Natural killer cell (primary cell): ENCODE results near the gene STAT5B. TPM values are rescaled to one million over a fixed set of nuclear protein-coding genes. Genes with fewer than 3 reads are reported as not detected.

ENCODE experiments used
- ATAC-seq, 3 donors: fragments of 150-1000 bp in 2 of 3; fragments of 200-7000 bp in 1 of 3; cut with Tn5 transposase; 1 replicate in 1 of 3; 2 replicates in 2 of 3; pipeline ENCODE4 v1.10.0; 2021; ENCODE audit warnings: mild to moderate bottlenecking in 2 of 3, moderate library complexity in 2 of 3
- DNase-seq, 2 donors: peaks; one replicate each; pipeline versions ENCODE4 v3.0.0 to v3.0.0-alpha.2; 2013 to 2021; ENCODE audit warnings: mixed read lengths in 1 of 2
- H3K27ac ChIP-seq: one replicate; pipeline ENCODE4 v1.5.1; 2013; ENCODE audit warnings: mild to moderate bottlenecking, low read length
- H3K27me3 ChIP-seq: one replicate; pipeline ENCODE4 v1.6.1; 2013; ENCODE audit warnings: low read length; ENCODE audit not compliant: control insufficient read depth, insufficient read depth
- H3K36me3 ChIP-seq: one replicate; pipeline ENCODE4 v1.6.1; 2013; ENCODE audit warnings: low read length; ENCODE audit not compliant: control insufficient read depth, insufficient read depth
- H3K4me1 ChIP-seq: one replicate; pipeline ENCODE4 v1.6.1; 2013; ENCODE audit warnings: low read length; ENCODE audit not compliant: control insufficient read depth, insufficient read depth
- H3K4me3 ChIP-seq: one replicate; pipeline ENCODE4 v1.5.1; 2013; ENCODE audit warnings: low read length
- H3K9me3 ChIP-seq: one replicate; pipeline ENCODE4 v1.6.1; 2013; ENCODE audit warnings: low read length; ENCODE audit not compliant: control insufficient read depth, insufficient read depth
- H3K27ac Mint-ChIP-seq, 2 donors: one replicate each; pipeline ENCODE4 v1.8.0; 2022; ENCODE audit warnings: mild to moderate bottlenecking in 2 of 2, mixed read lengths in 2 of 2, moderate library complexity in 1 of 2
- H3K27me3 Mint-ChIP-seq, 2 donors: one replicate each; pipeline ENCODE4 v1.8.0; 2022; ENCODE audit warnings: low read depth in 2 of 2, mixed read lengths in 2 of 2
- H3K36me3 Mint-ChIP-seq: one replicate; pipeline ENCODE4 v1.8.0; 2022; ENCODE audit warnings: mixed read lengths
- H3K4me1 Mint-ChIP-seq, 2 donors: one replicate each; pipeline ENCODE4 v1.8.0; 2022; ENCODE audit warnings: mixed read lengths in 2 of 2
- H3K4me3 Mint-ChIP-seq: one replicate; pipeline ENCODE4 v1.8.0; 2022; ENCODE audit warnings: mild to moderate bottlenecking, moderate library complexity, mixed read lengths
- H3K9me3 Mint-ChIP-seq, 2 donors: one replicate each; pipeline ENCODE4 v1.8.0; 2022; ENCODE audit warnings: mixed read lengths in 2 of 2
- WGBS: methylation state at CpG from one replicate; pipeline ENCODE4 v1.1.7; 2013; ENCODE audit warnings: missing lambda C conversion rate; ENCODE audit not compliant: insufficient coverage; 5-methylcytosine and 5-hydroxymethylcytosine counted together
- intact Hi-C: fragments of 100-400 bp; cut with micrococcal nuclease; formaldehyde crosslinking; loops from one replicate; pipeline ENCODE4 v1.14.2; 2022
- total RNA-seq, 4 donors: library from RNA; stranded (reverse); fragments of 120-200 nt in 1 of 4; gene quantifications; one replicate each; pipeline versions ENCODE4 v1.2.3 to v1.2.4, GENCODE V29; 2013 to 2022
- TF ChIP-seq, protein P1 (sequence below): fragments of 200-600 bp; IDR thresholded peaks from one replicate; pipeline ENCODE4 v1.8.0; 2022; ENCODE audit warnings: antibody characterized with exemption

The STAT5B gene
- total RNA-seq, 3 donors from 2014 or later (not counting 1 experiment from before 2014, with no cell fraction given) = 79.9 to 112 (median 103) TPM

DNA sequence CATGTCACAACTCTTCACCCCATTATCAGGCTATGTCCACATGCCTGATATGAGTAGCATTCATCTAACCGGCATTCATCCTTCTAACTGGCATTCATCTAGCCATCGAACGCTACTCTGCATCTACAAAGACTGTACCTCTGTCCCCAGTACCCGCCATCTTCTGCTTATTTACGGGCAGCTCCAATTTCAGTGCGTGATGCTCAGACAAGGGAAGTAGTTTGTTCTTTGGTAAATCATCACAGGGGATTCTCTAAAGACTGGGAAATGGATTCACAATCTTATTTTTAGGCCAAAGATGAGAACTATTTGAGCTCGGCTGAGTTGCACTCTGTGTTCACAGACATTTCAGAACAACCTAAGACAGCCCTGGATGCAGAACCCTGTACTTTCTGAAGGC, 39.4 kb downstream of the STAT5B start:
- no peak overlapping the region for H3K27ac ChIP-seq
- H3K27me3 Mint-ChIP-seq = no peaks in the 10 kb centered on the region
- DNase-seq = no peak
- no peaks in the 10 kb centered on the region for H3K9me3 Mint-ChIP-seq
- TF ChIP-seq, protein P1, sequence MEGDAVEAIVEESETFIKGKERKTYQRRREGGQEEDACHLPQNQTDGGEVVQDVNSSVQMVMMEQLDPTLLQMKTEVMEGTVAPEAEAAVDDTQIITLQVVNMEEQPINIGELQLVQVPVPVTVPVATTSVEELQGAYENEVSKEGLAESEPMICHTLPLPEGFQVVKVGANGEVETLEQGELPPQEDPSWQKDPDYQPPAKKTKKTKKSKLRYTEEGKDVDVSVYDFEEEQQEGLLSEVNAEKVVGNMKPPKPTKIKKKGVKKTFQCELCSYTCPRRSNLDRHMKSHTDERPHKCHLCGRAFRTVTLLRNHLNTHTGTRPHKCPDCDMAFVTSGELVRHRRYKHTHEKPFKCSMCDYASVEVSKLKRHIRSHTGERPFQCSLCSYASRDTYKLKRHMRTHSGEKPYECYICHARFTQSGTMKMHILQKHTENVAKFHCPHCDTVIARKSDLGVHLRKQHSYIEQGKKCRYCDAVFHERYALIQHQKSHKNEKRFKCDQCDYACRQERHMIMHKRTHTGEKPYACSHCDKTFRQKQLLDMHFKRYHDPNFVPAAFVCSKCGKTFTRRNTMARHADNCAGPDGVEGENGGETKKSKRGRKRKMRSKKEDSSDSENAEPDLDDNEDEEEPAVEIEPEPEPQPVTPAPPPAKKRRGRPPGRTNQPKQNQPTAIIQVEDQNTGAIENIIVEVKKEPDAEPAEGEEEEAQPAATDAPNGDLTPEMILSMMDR = no peak
- H3K36me3 ChIP-seq = no peaks in the 10 kb centered on the region
- H3K4me3 ChIP-seq = no peak overlapping the region
- no peaks in the 10 kb centered on the region for H3K27me3 ChIP-seq
- WGBS = 95% methylated on average over 7 of the region's 7 CpGs
- no peak overlapping the region for H3K4me3 Mint-ChIP-seq
- ATAC-seq = no peak
- no peaks in the 10 kb centered on the region for H3K4me1 ChIP-seq
- no peak overlapping the region for H3K27ac Mint-ChIP-seq
- intact Hi-C loops = no loop called here
- H3K36me3 Mint-ChIP-seq = no peaks in the 10 kb centered on the region
- H3K9me3 ChIP-seq = no peaks in the 10 kb centered on the region
- H3K4me1 Mint-ChIP-seq = peaks cover 17 to 20% of the 10 kb centered on the region in 2 donors

GRCh38 chr17:42233994-42234393, 42.2 kb downstream of the STAT5B start:
- intact Hi-C loops = no loop called here

DNA sequence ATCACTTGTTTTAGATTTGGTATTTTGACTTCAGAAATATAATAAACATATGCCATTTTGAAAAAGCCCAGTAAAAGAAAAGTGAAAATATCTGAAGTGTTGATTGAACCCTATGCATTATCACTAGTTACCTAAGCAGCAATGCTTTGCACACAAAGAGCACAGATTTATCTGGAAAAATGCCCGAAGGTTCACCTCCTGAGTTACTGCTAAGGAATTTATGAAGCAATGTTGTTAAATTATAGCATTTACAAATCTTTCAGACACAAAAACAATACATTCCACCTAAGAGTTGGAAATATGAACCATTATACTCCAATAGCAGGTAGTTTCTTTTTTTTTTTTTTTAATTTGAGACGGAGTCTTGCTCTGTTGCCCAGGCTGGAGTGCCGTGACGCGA, 43.0 kb downstream of the STAT5B start:
- Mint-ChIP-seq H3K9me3 (no peaks in the 10 kb centered on the region), H3K4me3 (no peak overlapping the region), H3K27me3 (no peaks in the 10 kb centered on the region), H3K4me1 (peaks cover 9 to 15% of the 10 kb centered on the region in 2 donors), H3K27ac (peak overlapping the region in 1 of 2 donors; percentile 45), H3K36me3 (no peaks in the 10 kb centered on the region)
- Histone ChIP-seq H3K4me1 (no peaks in the 10 kb centered on the region), H3K9me3 (no peaks in the 10 kb centered on the region), H3K4me3 (no peak overlapping the region), H3K27ac (no peak overlapping the region), H3K27me3 (no peaks in the 10 kb centered on the region), H3K36me3 (peaks cover under 1% of the 10 kb centered on the region)
- 100% methylated on average over 4 of the region's 5 CpGs for WGBS
- ATAC-seq = no peak
- intact Hi-C loops = no loop called here
- TF ChIP-seq, protein P1 = no peak
- no peak for DNase-seq

More at GRCh38 chr17:42233994-42234393, 42.2 kb downstream of the STAT5B start:
- H3K4me1 ChIP-seq = no peaks in the 10 kb centered on the region
- WGBS = 77% methylated on average over 2 of the region's 2 CpGs
- Mint-ChIP-seq H3K27ac (peak overlapping the region in 1 of 2 donors; percentile 45), H3K27me3 (no peaks in the 10 kb centered on the region), H3K4me1 (peaks cover 9 to 11% of the 10 kb centered on the region in 2 donors), H3K36me3 (no peaks in the 10 kb centered on the region), H3K9me3 (no peaks in the 10 kb centered on the region), H3K4me3 (no peak overlapping the region)
- H3K27ac ChIP-seq = no peak overlapping the region
- H3K27me3 ChIP-seq = no peaks in the 10 kb centered on the region
- TF ChIP-seq, protein P1 = no peak
- no peaks in the 10 kb centered on the region for H3K36me3 ChIP-seq
- DNase-seq (no peak), ATAC-seq (no peak)
- H3K9me3 ChIP-seq = no peaks in the 10 kb centered on the region
- no peak overlapping the region for H3K4me3 ChIP-seq

DNA sequence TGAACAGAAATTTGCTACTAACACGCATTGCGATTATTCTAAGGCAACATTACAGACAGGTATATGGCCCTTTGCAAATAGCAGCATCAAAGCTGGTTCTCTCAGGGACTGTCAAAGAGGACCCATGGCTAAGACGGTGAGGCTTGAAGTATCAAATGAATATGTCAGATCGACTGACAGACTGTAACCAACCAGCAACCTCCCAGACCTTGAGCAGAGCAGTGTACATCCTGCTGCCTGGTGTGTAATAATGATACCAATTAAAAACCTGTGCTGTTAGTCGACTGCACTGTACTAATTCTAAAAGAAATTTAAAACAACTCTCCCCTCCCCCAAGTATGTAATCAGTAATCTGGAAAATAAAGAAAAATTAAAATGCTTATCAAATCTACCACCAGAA, 46.0 kb downstream of the STAT5B start:
- H3K27ac Mint-ChIP-seq = no peak overlapping the region
- H3K4me3 Mint-ChIP-seq = no peak overlapping the region
- intact Hi-C loops = no loop called here
- no peaks in the 10 kb centered on the region for H3K9me3 Mint-ChIP-seq
- peaks cover 3% of the 10 kb centered on the region for H3K36me3 ChIP-seq
- no peaks in the 10 kb centered on the region for H3K27me3 Mint-ChIP-seq
- H3K4me1 ChIP-seq = no peaks in the 10 kb centered on the region
- DNase-seq (no peak), ATAC-seq (no peak)
- WGBS = 80% methylated on average over 4 of the region's 5 CpGs
- H3K4me1 Mint-ChIP-seq = peaks cover 3 to 5% of the 10 kb centered on the region in 2 donors
- H3K9me3 ChIP-seq = no peaks in the 10 kb centered on the region
- H3K4me3 ChIP-seq = no peak overlapping the region
- H3K36me3 Mint-ChIP-seq = no peaks in the 10 kb centered on the region
- TF ChIP-seq, protein P1 = no peak
- no peak overlapping the region for H3K27ac ChIP-seq
- no peaks in the 10 kb centered on the region for H3K27me3 ChIP-seq
